H1 (cell line): Measurements from ENCODE around the gene DLEC1. TPM values are rescaled to one million over a fixed set of nuclear protein-coding genes. Genes with fewer than 3 reads are reported as not detected.
"Not testable (repeated sequence)": the region's sequence is repeated elsewhere in the genome, so short reads cannot be mapped to it uniquely, and the experiment has no call there.

Experiments used
- CTCF ChIA-PET: fragments of 300-600 bp; sonication (Branson Sonifier 250); formaldehyde crosslinking; loops from one replicate; lab custom pipeline; 2021; ENCODE audit not compliant: partially characterized antibody; lab: Charles Lee
- POLR2A ChIA-PET: fragments of 300-600 bp; sonication (Branson Sonifier 250); formaldehyde crosslinking; loops from one replicate; lab custom pipeline; 2021; ENCODE audit warnings: inconsistent platforms; ENCODE audit not compliant: partially characterized antibody; lab: Charles Lee
- DNase-seq, 2 experiments: peaks; one replicate each; pipeline versions ENCODE4 v3.0.0 to v3.0.0-alpha.2; 2010 to 2022; ENCODE audit warnings: low spot score in 2 of 2, low read depth in 1 of 2, mixed read lengths in 1 of 2
- FAIRE-seq: peaks from 2 replicates; lab custom pipeline; 2011; peaks lifted over from hg19 to GRCh38; lab: Jason Lieb, UNC
- H2AFZ ChIP-seq: 2 replicates; pipeline ENCODE4 v1.8.1; 2012; ENCODE audit warnings: low read length, inconsistent platforms
- H2AK5ac ChIP-seq: 2 replicates; pipeline ENCODE4 v1.6.1; 2013; ENCODE audit warnings: low read depth, low read length
- H2BK120ac ChIP-seq: replicated peaks from 2 replicates; pipeline ENCODE3; 2013; ENCODE audit warnings: low read depth, low read length, inconsistent platforms
- H2BK12ac ChIP-seq: 2 replicates; pipeline ENCODE4 v1.6.1; 2013; ENCODE audit warnings: low read depth, low read length
- H2BK15ac ChIP-seq: 2 replicates; pipeline ENCODE4 v1.6.1; 2013; ENCODE audit warnings: low read length
- H2BK20ac ChIP-seq: 2 replicates; pipeline ENCODE4 v1.6.1; 2013; ENCODE audit warnings: low read length
- H2BK5ac ChIP-seq: 2 replicates; pipeline ENCODE4 v1.6.1; 2013; ENCODE audit warnings: low read depth, low read length
- H3K14ac ChIP-seq: 2 replicates; pipeline ENCODE4 v1.6.1; 2013; ENCODE audit warnings: inconsistent platforms; ENCODE audit not compliant: insufficient read length
- H3K18ac ChIP-seq: 2 replicates; pipeline ENCODE4 v1.6.1; 2013; ENCODE audit warnings: low read length; ENCODE audit errors: extremely low read depth
- H3K23ac ChIP-seq: 2 replicates; pipeline ENCODE4 v1.6.1; 2013; ENCODE audit warnings: inconsistent platforms; ENCODE audit not compliant: insufficient read length
- H3K23me2 ChIP-seq: 2 replicates; pipeline ENCODE4 v1.6.1; 2013; ENCODE audit warnings: low read depth, low read length
- H3K27ac ChIP-seq: 2 replicates; pipeline ENCODE4 v1.6.1; 2011; ENCODE audit warnings: low read depth, low read length, inconsistent platforms
- H3K27me3 ChIP-seq, 4 experiments: replicated peaks in 1 of 4; 1 replicate in 1 of 4; 2 replicates in 3 of 4; pipeline versions ENCODE4 v1.6.1 to v1.8.1; 2011 to 2013; ENCODE audit warnings: low read length in 3 of 4, mild to moderate bottlenecking in 3 of 4, inconsistent platforms in 2 of 4, mixed read lengths in 2 of 4, moderate library complexity in 1 of 4; ENCODE audit not compliant: control insufficient read depth in 3 of 4, insufficient read depth in 3 of 4; ENCODE audit errors: extremely low read depth in 1 of 4
- H3K36me3 ChIP-seq, 4 experiments: 2 replicates each; pipeline versions ENCODE4 v1.6.1 to v1.8.1; 2011 to 2013; ENCODE audit warnings: mild to moderate bottlenecking in 4 of 4, low read length in 3 of 4, moderate library complexity in 2 of 4, control low read depth in 1 of 4, inconsistent platforms in 1 of 4; ENCODE audit not compliant: insufficient read depth in 4 of 4, control insufficient read depth in 2 of 4
- H3K4ac ChIP-seq: replicated peaks from 2 replicates; pipeline ENCODE3; 2013; ENCODE audit warnings: low read length, low read depth, mixed read lengths, inconsistent platforms; ENCODE audit not compliant: insufficient read length
- H3K4me1 ChIP-seq, 4 experiments: replicated peaks in 1 of 4; 1 replicate in 1 of 4; 2 replicates in 3 of 4; pipeline versions ENCODE4 v1.6.1 to v1.8.1; 2011 to 2013; ENCODE audit warnings: low read length in 3 of 4, inconsistent platforms in 2 of 4, mixed read lengths in 1 of 4; ENCODE audit not compliant: insufficient read depth in 4 of 4, control insufficient read depth in 3 of 4
- H3K4me2 ChIP-seq, 2 experiments: 2 replicates each; pipeline versions ENCODE4 v1.6.1 to v1.8.1; 2011 to 2013; ENCODE audit warnings: low read depth in 2 of 2, low read length in 2 of 2, control low read depth in 1 of 2, inconsistent platforms in 1 of 2, mild to moderate bottlenecking in 1 of 2; ENCODE audit not compliant: insufficient read depth in 1 of 2
- H3K4me3 ChIP-seq, 4 experiments: fragments of 200-600, 300-600 bp in 1 of 4; sonication (generic), shearing (Covaris generic), sonication (Bioruptor Twin) in 1 of 4; 2 replicates each; pipeline versions ENCODE4 v1.5.1 to v1.8.1; 2011 to 2016; ENCODE audit warnings: low read length in 4 of 4, low read depth in 3 of 4, control low read depth in 2 of 4, inconsistent platforms in 2 of 4, mild to moderate bottlenecking in 2 of 4, mixed read lengths in 1 of 4, moderate library complexity in 1 of 4; ENCODE audit not compliant: insufficient read depth in 2 of 4; ENCODE audit errors: extremely low read depth in 1 of 4
- H3K56ac ChIP-seq: replicated peaks from 2 replicates; pipeline ENCODE3; 2013; ENCODE audit warnings: low read depth, mild to moderate bottlenecking, mixed read lengths, low read length, inconsistent platforms; ENCODE audit not compliant: insufficient read length
- H3K79me1 ChIP-seq: 2 replicates; pipeline ENCODE4 v1.6.1; 2013; ENCODE audit warnings: low read depth, low read length, control low read depth
- H3K79me2 ChIP-seq, 2 experiments: 2 replicates each; pipeline versions ENCODE4 v1.6.1 to v1.8.1; 2012 to 2013; ENCODE audit warnings: low read length in 2 of 2, mild to moderate bottlenecking in 2 of 2, inconsistent platforms in 1 of 2; ENCODE audit not compliant: insufficient read depth in 2 of 2, control insufficient read depth in 1 of 2
- H3K9ac ChIP-seq, 4 experiments: replicated peaks in 1 of 4; 1 replicate in 1 of 4; 2 replicates in 3 of 4; pipeline versions ENCODE4 v1.6.1 to v1.8.1; 2011 to 2013; ENCODE audit warnings: low read depth in 3 of 4, low read length in 3 of 4, control low read depth in 2 of 4, mild to moderate bottlenecking in 2 of 4, moderate library complexity in 2 of 4, inconsistent platforms in 1 of 4; ENCODE audit errors: extremely low read depth in 1 of 4
- H3K9me3 ChIP-seq, 2 experiments: 2 replicates each; pipeline versions ENCODE4 v1.6.1 to v1.8.1; 2012 to 2013; ENCODE audit warnings: mild to moderate bottlenecking in 2 of 2, moderate library complexity in 2 of 2, control low read depth in 1 of 2, inconsistent platforms in 1 of 2, low read depth in 1 of 2, low read length in 1 of 2, mixed read lengths in 1 of 2; ENCODE audit not compliant: insufficient read depth in 2 of 2
- H4K20me1 ChIP-seq, 2 experiments: replicated peaks in 1 of 2; 2 replicates each; pipeline versions ENCODE3 to v1.8.1; 2011 to 2013; ENCODE audit warnings: inconsistent platforms in 2 of 2, low read length in 2 of 2, mild to moderate bottlenecking in 1 of 2; ENCODE audit not compliant: insufficient read depth in 2 of 2, control insufficient read depth in 1 of 2
- H4K5ac ChIP-seq: 2 replicates; pipeline ENCODE4 v1.6.1; 2013; ENCODE audit warnings: low read length, low read depth, mixed read lengths, inconsistent platforms; ENCODE audit not compliant: insufficient read length
- H4K8ac ChIP-seq: 2 replicates; pipeline ENCODE4 v1.8.0; 2013; ENCODE audit warnings: mild to moderate bottlenecking, moderate library complexity, low read length, inconsistent platforms; ENCODE audit not compliant: insufficient read depth; ENCODE audit errors: extremely low read depth
- H4K91ac ChIP-seq: replicated peaks from 2 replicates; pipeline ENCODE3; 2013; ENCODE audit warnings: low read length, mixed read lengths, inconsistent platforms; ENCODE audit not compliant: insufficient read length
- WGBS, 2 experiments: shearing (Covaris generic) in 1 of 2; methylation state at CpG; one replicate each; pipeline versions ENCODE4 v1.1.6 to v1.1.7; 2013 to 2015; ENCODE audit warnings: low lambda C conversion rate in 2 of 2, mixed read lengths in 2 of 2, inconsistent platforms in 1 of 2, low coverage in 1 of 2, missing lambda C conversion rate in 1 of 2; ENCODE audit not compliant: insufficient replicate concordance in 2 of 2, insufficient coverage in 1 of 2, insufficient read length in 1 of 2; ENCODE audit errors: extremely low coverage in 1 of 2, missing lambda C conversion rate in 1 of 2; 5-methylcytosine and 5-hydroxymethylcytosine counted together
- polyA plus RNA-seq, 7 experiments: library from polyadenylated mRNA; depleted of rRNA in 3 of 7; stranded (reverse) in 5 of 7; unstranded in 2 of 7; fragments of >200 nt in 5 of 7; fragments of 200-250 nt in 2 of 7; gene quantifications; 1 replicate in 5 of 7; 2 replicates in 1 of 7; 4 replicates in 1 of 7; pipeline versions ENCODE4 v1.2.1 to v1.2.3, GENCODE V29; 2011 to 2013; ENCODE audit warnings: missing spikeins in 2 of 7, mixed read lengths in 2 of 7
- total RNA-seq: library from RNA; stranded (reverse); fragmentation: NEBNext Ultra II Directional; extraction: Animal tissue kit (Norgen Biotek cat#: 25700); gene quantifications from 2 replicates; pipeline ENCODE4 v1.2.1, GENCODE V29; 2021

DLEC1 gene
- total and polyA plus RNA-seq, 2 of the 8 experiments (the other 6 are each of a cell fraction or from before 2014, with no cell fraction given), result 0.26 to 0.76 TPM

DNA sequence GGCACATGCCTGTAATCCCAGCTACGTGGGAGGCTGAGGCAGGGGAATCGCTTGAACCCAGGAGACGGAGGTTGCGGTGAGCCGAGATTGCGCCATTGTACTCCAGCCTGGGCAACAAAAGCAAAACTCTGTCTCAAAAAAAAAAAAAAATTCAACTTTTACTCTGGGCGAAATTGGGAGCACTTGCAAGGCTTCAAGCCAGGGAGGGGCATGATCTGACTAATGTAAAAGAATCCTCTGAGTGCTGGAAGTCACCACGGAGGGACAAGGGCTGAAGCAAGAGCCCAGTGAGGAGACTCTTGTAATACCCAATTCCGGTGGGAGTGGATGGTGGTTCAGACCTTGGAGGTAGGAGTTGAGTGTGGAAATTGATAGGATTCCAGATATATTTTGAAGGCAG lies 4.7 kb upstream of the DLEC1 start:
- H3K4me2 ChIP-seq, H2AK5ac ChIP-seq, H3K18ac ChIP-seq, H3K36me3 ChIP-seq, H3K27ac ChIP-seq, H3K4ac ChIP-seq, H4K91ac ChIP-seq, H2BK20ac ChIP-seq, H3K9me3 ChIP-seq, H3K4me3 ChIP-seq, H3K79me2 ChIP-seq, H3K9ac ChIP-seq, H4K5ac ChIP-seq, H4K8ac ChIP-seq, H2BK120ac ChIP-seq, FAIRE-seq, H3K79me1 ChIP-seq, H2BK12ac ChIP-seq, H2BK15ac ChIP-seq, H4K20me1 ChIP-seq, H3K56ac ChIP-seq, H3K4me1 ChIP-seq, H3K14ac ChIP-seq, H2AFZ ChIP-seq, H3K23me2 ChIP-seq, H2BK5ac ChIP-seq, H3K23ac ChIP-seq, DNase-seq: not testable (repeated sequence)
- ChIA-PET POLR2A (interaction anchor here (0.7 kb wide), 1 partner anchor 260 kb away, joined by 4 read pairs; no protein-coding TSS in a partner anchor), CTCF (interaction anchor here (0.6 to 3.2 kb wide), 6 partner anchors 18 to 236 kb away, joined by 3 to 9 read pairs (median 4); no protein-coding TSS in a partner anchor)
- WGBS, 2 experiments, result 85% methylated on average over 9 of the region's 9 CpGs; no CpG with 5 or more reads in 1 of the 2 experiments
- H3K27me3 ChIP-seq, result peaks cover 9 to 26% (median 23%) of the 10 kb centered on the region in 4 experiments
